ENCODE measurements around the gene ABCC4.
"Not testable (repeated sequence)": the region's sequence is repeated elsewhere in the genome, so short reads cannot be mapped to it uniquely, and the experiment has no call there.

The ABCC4 gene

DNA sequence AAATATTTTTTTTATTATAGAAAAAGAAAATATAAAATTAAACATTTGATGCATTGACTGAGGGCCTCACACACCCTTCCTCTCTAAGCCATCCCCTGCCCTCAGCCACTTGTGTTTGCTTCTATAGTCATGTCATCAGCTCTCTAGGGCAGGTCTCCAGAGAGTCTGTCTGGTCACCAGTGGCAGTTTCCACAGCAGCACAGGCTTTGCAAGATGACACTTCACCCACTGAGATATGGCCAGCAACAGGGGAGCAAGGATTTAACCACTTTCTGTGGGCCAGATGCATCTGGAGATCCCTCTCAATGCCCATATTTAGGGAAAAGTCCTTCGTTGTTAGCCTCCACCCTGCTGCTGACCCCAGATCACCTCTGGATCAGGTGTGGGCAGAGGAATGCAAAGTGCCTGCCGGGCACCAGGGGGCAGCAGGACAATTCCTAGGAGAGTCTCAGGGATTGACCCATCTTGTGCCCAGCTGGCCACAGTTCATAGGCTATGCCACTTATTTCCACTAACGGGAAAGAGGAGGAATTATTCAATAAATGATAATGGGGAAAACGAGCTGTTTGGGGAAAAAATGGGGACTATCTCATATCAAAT lies 4.8 kb downstream of the ABCC4 start:
- DNase-seq = no peak

DNA sequence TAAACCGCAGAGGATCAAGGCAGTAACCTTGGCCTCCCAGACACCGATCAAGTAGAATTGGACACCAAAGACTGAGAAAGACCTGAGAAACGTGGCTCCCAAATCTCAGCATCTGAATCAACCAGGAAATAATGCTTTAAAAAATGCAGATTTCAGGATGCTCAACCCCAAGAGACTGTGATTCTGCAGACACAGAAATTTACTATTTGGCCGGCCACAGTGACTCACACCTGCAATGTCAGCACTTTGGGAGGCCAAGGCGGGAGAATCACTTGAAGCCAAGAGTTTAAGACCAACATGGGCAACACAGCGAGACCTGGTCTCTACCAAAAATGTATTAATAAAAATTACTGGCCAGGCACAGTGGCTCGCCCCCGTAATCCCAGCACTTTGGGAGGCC lies 6.2 kb downstream of the ABCC4 start:
- DNase-seq = no peak

DNA sequence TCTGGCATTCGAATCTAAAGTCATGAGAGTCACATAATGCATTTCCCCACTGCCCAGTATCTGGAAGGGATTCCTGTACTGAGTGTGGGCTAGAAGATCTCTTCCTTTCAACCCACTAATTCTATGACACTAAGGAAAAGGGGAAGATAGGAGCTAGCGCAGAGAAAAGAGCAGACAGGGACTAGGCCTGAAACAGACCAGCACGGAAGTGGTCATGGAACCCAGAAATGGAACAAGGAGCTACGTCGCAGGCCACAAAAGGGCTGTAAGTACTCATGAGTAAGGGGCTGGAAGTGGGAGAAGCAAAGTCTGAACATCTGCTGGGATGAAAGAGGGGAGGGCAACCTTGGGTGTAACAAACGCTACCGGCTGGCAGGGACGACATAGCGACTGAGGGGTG lies 8.6 kb downstream of the ABCC4 start:
- DNase-seq = no peak

DNA sequence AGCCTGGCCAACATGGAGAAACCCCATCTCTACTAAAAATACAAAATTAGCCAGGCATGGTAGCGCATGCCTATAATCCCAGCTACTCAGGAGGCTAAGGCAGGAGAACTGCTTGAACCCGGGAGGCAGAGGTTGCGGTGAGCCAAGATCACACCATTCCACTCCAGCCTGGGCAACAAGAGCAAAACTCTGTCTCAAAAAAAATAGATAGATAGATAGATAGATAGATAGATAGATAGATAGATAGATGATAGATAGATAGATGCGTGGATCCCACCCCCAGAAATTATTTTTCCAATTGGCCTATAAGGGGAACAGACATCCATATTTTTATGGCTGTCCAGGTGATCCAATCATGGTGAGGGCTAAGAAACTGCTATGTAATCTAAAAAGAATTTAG lies 11.3 kb downstream of the ABCC4 start:
- not testable (repeated sequence) for DNase-seq

DNA sequence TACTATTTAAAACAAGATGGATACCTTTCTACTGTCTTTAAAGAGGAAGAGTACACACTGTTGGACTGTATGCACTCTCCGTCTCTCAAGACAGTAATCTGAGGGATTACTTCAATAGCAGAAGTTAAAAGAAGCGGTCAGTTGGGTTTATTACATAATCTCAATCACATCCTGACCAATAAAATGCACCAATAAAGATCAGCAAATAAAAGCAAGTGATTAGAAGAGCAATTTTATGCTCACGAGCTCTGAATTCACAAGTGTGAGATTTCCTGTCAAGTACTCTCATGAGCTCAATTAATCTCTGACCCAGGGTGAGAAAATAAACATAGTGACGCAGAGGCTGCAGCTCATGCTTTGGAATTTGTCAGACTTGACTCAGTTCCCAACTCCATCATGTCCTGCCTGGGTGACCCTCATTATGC lies 12.2 kb downstream of the ABCC4 start:
- no peak for DNase-seq

DNA sequence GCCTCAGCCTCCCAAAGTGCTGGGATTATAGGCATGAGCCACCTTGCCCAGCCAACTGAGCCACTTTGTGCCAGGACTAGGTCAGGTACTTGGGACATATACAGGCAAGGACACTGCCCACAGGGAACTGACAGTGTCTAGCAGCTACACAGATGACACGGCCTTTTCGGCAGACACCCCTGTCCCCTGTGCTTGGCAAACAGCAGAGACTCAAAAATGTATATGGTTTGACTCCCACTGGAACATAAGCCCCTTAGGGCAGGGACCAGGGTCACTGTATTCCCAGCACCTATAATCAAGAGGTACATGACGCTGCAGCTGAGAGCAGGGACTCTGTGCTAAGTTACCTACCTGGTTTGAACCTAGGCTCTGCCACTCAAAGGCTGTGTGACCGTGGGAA lies 16.8 kb downstream of the ABCC4 start:
- no peak for DNase-seq

DNA sequence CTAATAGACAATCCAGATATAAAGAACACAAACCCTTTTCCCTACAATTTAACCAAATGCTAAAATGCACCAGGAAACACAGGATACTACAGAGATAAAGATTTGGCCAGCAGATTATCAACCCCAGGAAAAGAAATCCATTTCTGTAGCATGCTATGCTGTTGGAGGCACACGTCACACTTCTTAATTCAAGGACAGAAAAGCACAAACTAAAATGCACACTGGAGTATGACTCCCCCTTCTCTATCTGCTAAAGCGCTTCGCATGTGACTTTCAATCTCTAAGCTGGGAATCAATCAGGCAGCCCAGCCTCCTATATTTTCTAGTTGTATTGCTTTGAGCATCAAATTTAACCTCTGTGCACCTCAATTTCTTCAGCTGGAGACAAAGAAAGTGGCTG lies 22.2 kb downstream of the ABCC4 start:
- no peak for DNase-seq

DNA sequence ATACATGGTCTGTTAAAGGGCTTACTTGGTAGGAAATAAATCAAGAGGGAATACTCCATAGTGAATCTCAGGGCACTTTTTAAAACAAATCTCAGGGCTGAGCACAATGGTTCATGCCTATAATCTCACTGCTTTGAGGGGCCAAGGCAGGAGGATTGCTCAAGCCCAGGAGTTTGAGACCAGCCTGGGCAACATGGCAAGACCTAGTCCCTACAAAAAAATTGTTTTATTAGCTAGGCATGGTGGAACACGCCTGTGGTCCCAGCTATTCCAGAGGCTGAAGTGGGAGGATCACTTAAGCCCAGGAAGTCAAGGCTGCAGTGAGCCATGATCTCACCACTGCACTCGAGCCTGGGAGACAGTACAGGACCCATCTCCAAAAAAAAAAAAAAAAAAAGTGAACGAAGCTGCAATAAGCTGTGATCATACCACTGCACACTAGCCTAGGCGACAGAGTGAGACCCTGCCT lies 25.2 kb downstream of the ABCC4 start:
- no peak for DNase-seq

DNA sequence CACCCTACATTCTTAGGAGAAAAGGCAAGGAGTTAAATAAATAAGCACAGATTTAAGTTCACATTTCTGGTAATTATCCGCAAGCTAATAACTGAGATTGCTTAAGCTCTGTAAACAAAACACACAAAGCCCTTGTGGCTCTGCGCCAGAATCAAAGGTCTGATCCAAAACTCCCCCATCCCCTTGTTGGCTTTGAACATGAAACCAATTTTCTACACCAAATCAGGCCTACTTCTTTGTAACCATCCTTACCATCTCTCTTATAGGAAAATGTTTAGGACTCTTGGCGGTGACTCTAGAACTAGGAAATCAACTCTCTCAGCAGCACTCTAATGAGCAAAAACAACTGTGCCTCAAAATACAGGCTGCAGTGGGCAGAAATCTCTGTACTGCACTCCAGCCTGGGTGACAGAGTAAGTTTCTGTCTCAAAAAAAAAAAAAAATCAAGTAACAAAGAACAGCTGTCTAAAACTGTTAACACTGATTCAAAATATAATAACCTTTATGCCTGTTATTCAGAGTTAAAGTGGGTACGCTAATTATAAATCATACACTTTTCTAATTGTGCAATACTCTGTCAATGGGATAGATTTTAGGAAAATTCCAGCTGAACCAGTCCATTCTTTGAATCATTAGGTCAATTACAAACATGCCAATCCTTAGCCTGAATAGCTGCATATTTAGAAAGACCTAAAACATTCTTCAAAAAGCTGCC lies 25.8 kb downstream of the ABCC4 start:
- DNase-seq = no peak

DNA sequence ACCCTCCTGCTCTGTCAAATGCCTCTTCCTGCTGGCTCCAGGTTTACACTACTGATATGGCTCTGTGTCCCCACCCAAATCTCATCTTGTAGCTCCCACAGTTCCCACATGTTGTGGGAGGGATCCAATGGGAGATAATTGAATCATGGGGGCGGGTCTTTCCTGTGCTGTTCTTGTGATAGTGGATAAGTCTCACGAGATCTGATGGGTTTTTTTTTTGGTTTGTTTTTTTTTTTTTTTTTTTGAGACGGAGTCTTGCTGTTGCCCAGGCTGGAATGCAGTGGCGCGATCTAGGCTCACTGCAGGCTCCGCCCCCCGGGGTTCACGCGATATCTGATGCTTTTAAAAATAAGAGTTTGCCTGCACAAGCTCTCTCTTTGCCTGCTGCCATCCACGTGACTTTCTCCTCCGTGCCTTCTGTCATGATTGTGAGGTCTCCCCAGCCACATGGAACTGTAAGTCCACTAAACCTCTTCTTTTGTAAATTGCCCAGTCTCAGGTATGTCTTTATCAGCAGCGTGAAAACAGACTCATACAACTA lies 27.6 kb downstream of the ABCC4 start:
- not testable (repeated sequence) for DNase-seq

DNA sequence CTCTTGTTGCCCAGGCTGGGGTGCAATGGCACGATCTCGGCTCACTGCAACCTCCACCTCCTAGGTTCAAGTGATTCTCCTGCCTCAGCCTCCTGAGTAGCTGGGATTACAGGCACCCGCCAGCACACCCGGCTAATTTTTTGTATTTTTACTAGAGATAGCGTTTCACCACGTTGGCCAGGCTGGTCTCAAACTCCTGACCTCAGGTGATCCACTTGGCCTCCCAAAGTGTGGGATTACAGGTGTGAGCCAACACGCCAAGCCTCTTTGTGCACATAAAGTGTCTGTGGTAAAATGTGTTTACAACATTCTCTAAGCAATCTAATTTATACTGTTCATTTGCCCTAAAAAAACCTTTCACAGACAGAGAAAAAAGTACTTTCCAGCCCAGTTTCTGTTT lies 29.2 kb downstream of the ABCC4 start:
- not testable (repeated sequence) for DNase-seq

DNA sequence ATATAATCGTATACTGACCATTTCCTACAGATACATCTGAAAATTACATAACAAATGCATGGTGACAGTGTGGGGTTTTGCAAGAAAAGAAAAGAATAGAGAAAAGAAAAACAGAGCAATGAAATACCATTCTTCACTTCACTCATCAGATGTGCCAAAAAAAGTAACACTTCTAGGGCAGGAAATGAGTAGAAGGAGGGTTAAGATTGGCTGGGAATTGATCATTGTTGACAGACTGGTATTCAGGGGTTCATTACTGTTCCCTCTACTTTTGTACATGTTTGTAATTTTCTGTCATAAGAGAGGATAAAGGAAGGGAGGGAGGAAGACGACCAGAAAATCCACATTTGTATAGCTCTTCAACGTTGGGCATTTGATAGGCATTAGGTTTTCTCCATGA lies 31.5 kb downstream of the ABCC4 start:
- DNase-seq = no peak

DNA sequence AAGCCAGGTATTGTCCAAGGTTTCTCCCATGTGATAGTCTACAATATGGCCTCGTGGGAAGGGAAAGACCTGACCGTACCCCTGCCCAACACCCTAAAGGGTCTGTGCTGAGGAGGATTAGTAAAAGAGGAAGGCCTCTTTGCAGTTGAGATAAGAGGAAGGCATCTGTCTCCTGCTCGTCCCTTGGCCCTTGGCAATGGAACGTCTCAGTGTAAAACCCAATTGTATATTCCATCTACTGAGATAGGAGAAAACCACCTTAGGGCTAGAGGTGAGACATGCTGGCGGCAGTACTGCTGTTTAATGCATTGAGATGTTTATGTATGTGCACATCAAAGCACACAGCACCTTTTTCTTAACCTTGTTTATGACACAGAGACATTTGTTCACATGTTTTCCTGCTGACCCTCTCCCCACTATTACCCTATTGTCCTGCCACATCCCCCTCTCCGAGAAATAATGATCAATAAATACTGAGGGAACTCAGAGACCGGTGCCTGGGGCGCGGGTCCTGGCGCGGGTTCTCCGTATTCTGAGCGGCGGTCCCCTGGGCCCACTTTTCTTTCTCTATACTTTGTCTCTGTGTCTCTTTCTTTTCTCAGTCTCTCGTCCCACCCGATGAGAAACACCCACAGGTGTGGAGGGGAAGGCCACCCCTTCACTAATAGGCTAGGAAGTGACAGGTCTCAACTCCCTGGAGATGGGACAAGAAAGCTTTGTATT lies 32.7 kb downstream of the ABCC4 start:
- DNase-seq = not testable (repeated sequence)

DNA sequence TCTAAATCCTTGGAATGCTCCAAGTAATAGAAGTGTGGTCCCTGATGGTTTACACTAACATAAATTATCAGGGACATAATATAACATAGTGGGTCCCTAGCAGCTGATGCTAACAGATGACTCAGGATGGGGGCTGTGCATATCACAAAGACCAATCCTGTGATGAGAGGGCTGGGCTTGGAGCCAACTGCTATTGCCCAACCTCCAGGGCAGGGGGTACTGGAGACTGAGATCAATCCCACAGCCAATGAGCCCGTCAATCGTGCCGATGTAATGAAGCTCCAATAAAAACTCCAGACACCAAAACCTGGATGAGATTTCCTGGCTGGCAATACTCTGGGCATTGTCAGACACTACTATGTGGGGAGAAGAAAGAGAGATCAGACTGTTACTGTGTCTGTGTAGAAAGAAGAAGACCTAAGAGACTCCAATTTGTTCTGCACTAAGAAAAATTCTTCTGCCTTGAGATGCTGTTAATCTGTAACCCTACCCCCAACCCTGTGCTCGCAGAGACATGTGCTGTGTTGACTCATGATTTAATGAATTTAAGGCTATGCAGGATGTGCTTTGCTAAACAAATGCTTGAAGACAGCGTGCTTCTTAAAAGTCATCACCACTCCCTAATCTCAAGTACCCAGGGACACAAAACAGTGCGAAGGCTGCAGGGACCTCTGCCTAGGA lies 33.4 kb downstream of the ABCC4 start:
- DNase-seq = no peak

DNA sequence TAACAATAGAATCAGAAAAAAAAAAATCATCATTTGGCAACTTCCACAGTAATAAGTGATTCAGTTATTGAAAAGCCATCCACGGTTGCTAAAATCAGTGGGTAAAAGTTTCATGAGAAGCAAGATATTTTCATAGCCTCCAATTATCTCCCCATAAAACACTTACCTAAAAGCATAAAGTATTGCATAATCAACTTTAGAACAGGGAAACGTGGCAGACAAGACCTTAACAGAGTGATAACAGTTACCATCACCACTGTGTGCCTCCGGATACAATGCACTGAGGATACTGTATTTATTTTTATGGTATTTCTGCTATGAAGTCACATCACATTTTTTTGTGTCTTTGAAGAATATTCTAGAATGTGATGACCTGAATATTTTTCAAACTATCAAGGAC lies 37.0 kb downstream of the ABCC4 start:
- no peak for DNase-seq

DNA sequence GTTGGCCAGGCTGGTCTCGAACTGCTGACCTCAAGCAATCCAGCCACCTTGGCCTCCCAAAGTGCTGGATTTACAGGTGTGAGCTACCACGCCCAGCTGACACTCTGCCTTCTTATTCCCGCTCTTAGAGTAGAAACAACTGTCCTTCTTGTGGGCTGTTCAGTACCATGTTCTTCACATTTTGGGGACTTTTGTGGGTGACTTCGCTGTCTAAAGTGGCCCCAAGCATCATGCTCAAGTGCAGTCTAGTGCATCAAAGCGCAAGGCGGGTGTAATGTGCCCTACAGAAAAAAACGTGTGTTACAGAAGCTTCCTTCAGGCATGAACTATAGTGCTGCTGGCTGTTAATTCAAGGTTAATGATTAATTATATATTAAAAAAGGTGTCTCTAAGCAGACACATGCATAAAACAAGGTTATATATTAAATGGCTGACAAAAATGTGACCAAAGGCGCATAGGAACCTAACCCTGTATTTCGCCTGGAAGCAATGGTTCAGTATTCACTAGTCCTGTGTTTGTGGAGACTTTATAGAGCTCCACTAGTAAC lies 38.3 kb downstream of the ABCC4 start:
- DNase-seq = no peak

DNA sequence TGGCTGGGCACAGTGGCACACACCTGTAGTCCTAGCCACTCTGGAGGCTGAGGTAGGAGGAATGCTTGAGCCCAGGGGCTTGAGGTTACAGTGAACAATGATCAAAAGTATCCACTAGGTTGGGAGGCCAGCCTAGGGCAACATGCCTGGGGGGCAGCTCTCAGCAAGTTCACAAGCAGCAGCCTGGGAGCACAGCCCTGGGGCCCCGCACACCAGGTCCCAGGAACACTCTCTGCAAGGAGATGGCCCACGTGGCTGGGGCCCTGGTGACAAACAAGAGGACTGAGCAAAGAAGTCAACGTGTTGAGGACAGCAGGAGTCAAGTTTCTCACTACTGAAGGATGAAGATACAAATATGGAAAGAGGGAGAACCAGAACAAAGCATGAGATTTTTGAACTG lies 39.3 kb downstream of the ABCC4 start:
- no peak for DNase-seq

DNA sequence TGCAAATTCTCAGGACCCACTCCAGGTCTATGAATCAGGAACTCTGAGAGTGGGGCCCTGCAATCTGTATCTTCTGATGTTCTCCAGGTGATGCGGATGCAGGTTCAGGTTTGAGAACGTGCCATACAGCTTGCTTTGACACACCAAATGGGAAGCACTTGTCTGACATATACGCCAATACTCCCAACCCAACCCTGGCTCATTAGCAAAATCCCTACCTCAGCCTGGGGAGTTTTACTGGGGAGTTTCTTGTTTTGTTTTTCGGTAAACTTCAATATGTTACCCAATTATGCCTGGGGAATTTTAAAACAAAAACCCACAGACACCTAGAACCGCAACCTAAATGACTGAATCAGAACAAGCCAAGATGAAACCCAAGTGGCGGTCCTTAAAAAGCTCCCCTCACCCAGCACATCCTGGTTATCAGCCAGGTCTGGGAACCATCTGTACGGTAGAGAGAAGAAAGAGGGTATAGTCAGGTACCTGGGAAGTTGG lies 41.2 kb downstream of the ABCC4 start:
- DNase-seq = no peak

DNA sequence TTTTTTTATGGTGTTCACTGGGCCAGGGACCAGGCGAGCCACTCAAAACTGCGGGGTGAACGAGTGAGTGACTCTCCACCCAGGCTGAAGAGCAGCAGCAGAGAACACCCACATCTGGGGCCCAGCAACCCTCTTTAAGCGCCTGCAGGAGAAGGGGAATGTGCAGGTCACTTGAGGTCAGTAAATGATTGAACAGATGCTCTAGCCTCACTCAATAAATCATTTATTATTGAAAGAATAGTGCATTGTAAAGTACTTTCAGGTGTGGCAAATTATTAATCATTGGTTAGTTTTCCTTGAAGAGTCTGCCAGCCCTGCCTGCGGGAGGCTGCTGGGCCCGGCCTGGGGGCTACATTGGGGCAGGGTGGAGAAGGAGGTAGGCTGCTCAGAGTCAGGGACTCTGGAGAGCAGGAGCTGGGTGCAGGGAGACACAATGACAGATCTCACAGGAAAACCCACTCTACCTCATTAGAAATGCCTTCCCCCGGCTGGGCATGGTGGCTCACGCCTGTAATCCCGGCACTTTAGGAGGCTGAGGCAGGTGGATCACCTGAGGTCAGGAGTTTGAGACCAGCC lies 42.5 kb downstream of the ABCC4 start:
- no peak for DNase-seq

DNA sequence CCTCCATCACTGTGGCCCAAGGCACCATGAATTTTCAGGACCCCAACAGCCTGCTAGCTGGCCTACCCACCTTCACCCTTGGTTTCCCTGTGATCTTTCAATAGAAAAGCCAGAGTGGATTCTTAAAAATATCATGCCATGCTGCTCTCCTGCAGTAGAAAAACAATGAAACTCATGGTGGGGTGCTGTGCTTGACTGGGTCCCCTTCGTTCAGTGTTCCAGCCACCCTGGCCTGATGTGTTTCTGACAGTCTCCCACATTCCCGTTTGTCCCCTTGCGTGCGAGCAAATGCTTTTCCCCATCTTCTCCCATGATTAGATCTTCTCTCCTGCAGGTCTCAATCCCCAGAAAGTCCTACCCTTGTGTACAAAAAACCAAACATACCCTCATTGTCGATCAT lies 43.2 kb downstream of the ABCC4 start:
- no peak for DNase-seq

DNA sequence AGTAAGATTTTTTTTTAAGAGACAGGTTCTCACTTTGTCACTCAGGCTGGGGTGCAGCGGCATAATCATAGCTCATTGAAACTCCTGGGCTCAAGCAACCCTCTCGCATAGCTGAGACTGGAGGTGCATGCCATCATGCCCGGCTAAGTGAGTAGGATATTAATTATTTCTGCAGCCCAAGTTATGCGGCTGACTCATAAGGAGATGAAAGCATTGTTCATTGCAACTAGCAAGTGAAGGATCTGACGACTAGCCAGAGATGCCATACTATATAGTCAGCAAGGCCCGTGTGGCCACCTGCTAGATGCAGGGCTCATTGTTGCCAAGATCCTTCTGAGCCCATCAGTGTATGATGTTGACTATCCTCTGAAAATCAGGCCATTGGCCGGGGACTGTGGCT lies 45.2 kb downstream of the ABCC4 start:
- DNase-seq = no peak

DNA sequence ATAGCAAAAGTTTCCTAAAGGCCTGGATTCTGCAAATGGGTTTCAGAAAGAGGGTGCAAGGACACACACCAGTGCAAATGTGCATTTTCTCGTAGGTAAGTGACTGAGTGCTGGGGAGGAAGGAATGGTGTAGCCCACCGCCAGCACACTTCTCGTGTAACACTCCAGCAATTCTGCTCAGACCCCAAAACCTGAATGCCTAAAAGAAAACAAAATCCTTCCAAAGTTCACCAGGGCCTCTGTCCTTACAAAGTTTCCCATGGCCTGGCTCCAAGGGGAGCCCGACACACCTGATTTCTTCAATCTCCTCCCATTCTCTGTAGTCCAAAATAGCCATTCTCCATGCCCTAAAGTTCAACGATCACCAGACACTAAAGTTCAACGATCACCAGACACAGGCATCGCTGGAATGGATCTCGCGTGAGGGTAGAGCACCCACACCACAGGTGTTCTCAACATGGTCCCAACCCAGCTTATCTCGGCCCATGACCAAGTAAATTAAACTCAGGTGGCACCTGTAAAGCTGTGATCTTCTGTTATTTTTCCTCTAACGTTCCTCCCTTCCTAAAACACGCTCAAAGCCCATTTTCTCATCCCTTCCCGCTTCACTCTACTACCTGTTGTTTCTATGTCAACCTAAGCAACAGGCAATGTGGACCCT lies 46.0 kb downstream of the ABCC4 start:
- no peak for DNase-seq

Measured in NCI-H1417 treated with DMSO at 0.1 percent for 48 hours (cell line).